ENCODE measurements around the gene GET4. TPM values are rescaled to one million over a fixed set of nuclear protein-coding genes. Genes with fewer than 3 reads are reported as not detected.

The GET4 gene
- total and polyA plus RNA-seq, 2 of the 13 experiments (the other 11 are each of a cell fraction or from before 2014, with no cell fraction given): 28.2 to 35.2 TPM

GRCh38 chr7:876077-876971 is at the start of gene GET4 (continued):
- TF ChIP-seq PREB (CRISPR knock-in tag; IDR thresholded peaks at IDR 0.05) (0 out of 2 replicates have a peak, but pooled peaks have one; percentile 43), STAT6 (CRISPR knock-in tag; IDR thresholded peaks at IDR 0.05; ENCODE audit: borderline replicate concordance) (no peak), CAMTA2 (CRISPR knock-in tag; IDR thresholded peaks at IDR 0.05; ENCODE audit: borderline replicate concordance) (peak; percentile 69; the same call in 1 of the 2 replicates), NONO (IDR thresholded peaks at IDR 0.05) (no peak), NONO (CRISPR knock-in tag; conservative IDR thresholded peaks at IDR 0.05) (peak; percentile 93), NR2F1 (CRISPR knock-in tag; IDR thresholded peaks at IDR 0.05) (no peak), HINFP (CRISPR knock-in tag; IDR thresholded peaks at IDR 0.05; ENCODE audit: low read depth) (peak; percentile 50; the same call in 1 of the 2 replicates), BRCA1 (CRISPR knock-in tag; IDR thresholded peaks at IDR 0.05) (peak; percentile 49; the same call in 1 of the 2 replicates), RBM39 (IDR thresholded peaks at IDR 0.05; ENCODE audit: low read depth, low read length, poor library complexity, severe bottlenecking) (peak; percentile 12), SNAI1 (CRISPR knock-in tag; IDR thresholded peaks at IDR 0.05; ENCODE audit: borderline replicate concordance) (no peak), BCLAF1 (IDR thresholded peaks at IDR 0.05) (no peak), ZNF891 (CRISPR knock-in tag; IDR thresholded peaks at IDR 0.05) (no peak), POLR2A (IDR thresholded peaks at IDR 0.05; ENCODE audit: insufficient read depth in 1 of 2, low read depth in 2 of 2, low read length in 2 of 2) (peak; percentile 58 to 67), ZNF17 (CRISPR knock-in tag; IDR thresholded peaks at IDR 0.05) (no peak), NR2C2 (CRISPR knock-in tag; IDR thresholded peaks at IDR 0.05; ENCODE audit: borderline replicate concordance) (peak; percentile 67; the same call in 1 of the 2 replicates), ETV5 (CRISPR knock-in tag; IDR thresholded peaks at IDR 0.05; ENCODE audit: borderline replicate concordance) (peak; percentile 5; the same call in 1 of the 2 replicates), HBP1 (CRISPR knock-in tag; IDR thresholded peaks at IDR 0.05; ENCODE audit: low read depth) (peak; percentile 39; the same call in 1 of the 2 replicates), ZFX (CRISPR knock-in tag; IDR thresholded peaks at IDR 0.05; ENCODE audit: low read depth) (peak; percentile 66; the same call in 1 of the 2 replicates)

Data from HepG2 (cell line).